GM21515 (cell line): Measurements from ENCODE around the gene SULT1A1.

Source experiments
- ATAC-seq: cut with Tn5 transposase; IDR thresholded peaks from one replicate; pipeline ENCODE4 v1.9.1; 2021; ENCODE audit not compliant: unreplicated experiment

Gene SULT1A1

GRCh38 chr16:28561557-28562187 is 48.2 kb downstream of the SULT1A1 start:
- ATAC-seq = no peak

DNA sequence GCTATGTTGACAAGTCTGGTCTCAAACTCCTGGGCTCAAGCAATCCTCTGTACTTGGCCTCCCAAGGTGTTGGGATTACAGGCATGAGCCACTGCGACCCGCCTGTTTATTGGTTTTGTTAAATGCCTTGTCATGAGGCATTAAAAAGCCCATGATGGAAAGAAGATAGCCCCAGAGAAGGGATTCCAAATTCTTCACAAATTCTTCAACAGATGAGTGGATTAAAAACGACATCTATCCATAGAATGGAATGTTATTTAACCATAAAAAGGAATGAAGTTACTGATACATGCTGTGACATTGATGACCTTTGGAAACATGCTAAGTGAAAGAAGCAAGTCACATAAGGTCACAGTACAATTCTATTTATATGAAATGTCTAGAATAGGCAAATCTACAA is 51.4 kb downstream of the SULT1A1 start:
- ATAC-seq = no peak

- no peak for ATAC-seq
Observed at GRCh38 chr16:28556914-28557320, 52.9 kb downstream of the SULT1A1 start.

- no peak for ATAC-seq
Observed at GRCh38 chr16:28555561-28555960, 54.3 kb downstream of the SULT1A1 start.
